ENCODE measurements around the gene KLHL24.

- TF ChIP-seq CTCF (CRISPR knock-in tag; IDR thresholded peaks at IDR 0.05) (no peak), NR2C2 (CRISPR knock-in tag; IDR thresholded peaks at IDR 0.05; ENCODE audit: borderline replicate concordance) (peak; percentile 47)
Measured at GRCh38 chr3:183635431-183636220, at the start of gene KLHL24.

Data from HepG2 (cell line).